Measurements from ENCODE around the gene IL17RB. TPM values are rescaled to one million over a fixed set of nuclear protein-coding genes. Genes with fewer than 3 reads are reported as not detected.

IL17RB gene
- total RNA-seq, 1 experiment from 2014 or later = 0.19 TPM

- intact Hi-C loops (cut with micrococcal nuclease) = no loop called here
- TF ChIP-seq, protein P1, sequence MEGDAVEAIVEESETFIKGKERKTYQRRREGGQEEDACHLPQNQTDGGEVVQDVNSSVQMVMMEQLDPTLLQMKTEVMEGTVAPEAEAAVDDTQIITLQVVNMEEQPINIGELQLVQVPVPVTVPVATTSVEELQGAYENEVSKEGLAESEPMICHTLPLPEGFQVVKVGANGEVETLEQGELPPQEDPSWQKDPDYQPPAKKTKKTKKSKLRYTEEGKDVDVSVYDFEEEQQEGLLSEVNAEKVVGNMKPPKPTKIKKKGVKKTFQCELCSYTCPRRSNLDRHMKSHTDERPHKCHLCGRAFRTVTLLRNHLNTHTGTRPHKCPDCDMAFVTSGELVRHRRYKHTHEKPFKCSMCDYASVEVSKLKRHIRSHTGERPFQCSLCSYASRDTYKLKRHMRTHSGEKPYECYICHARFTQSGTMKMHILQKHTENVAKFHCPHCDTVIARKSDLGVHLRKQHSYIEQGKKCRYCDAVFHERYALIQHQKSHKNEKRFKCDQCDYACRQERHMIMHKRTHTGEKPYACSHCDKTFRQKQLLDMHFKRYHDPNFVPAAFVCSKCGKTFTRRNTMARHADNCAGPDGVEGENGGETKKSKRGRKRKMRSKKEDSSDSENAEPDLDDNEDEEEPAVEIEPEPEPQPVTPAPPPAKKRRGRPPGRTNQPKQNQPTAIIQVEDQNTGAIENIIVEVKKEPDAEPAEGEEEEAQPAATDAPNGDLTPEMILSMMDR (IDR thresholded peaks at IDR 0.05; ENCODE audit: unreplicated experiment) = no peak
- ChIA-PET CTCF (interaction anchor here (0.6 kb wide), 1 partner anchor 34 kb away, joined by 3 read pairs; no protein-coding TSS in a partner anchor), POLR2A (no interaction called here)
- DNase-seq (ENCODE audit: unreplicated experiment) = no peak
- Mint-ChIP-seq H3K27ac (ENCODE audit: low read depth, unreplicated experiment) (no peak overlapping the region), H3K9me3 (ENCODE audit: unreplicated experiment) (no peaks in the 10 kb centered on the region), H3K4me1 (ENCODE audit: insufficient read depth, unreplicated experiment) (no peaks in the 10 kb centered on the region), H3K36me3 (ENCODE audit: insufficient read depth, unreplicated experiment) (peaks cover 6% of the 10 kb centered on the region), H3K4me3 (ENCODE audit: unreplicated experiment) (no peak overlapping the region), H3K27me3 (ENCODE audit: insufficient read depth, unreplicated experiment) (no peaks in the 10 kb centered on the region)
- BruUV-seq (replicated peaks) = no TSS peak
Measured at GRCh38 chr3:53856964-53857363, 10.6 kb downstream of the IL17RB start.

DNA sequence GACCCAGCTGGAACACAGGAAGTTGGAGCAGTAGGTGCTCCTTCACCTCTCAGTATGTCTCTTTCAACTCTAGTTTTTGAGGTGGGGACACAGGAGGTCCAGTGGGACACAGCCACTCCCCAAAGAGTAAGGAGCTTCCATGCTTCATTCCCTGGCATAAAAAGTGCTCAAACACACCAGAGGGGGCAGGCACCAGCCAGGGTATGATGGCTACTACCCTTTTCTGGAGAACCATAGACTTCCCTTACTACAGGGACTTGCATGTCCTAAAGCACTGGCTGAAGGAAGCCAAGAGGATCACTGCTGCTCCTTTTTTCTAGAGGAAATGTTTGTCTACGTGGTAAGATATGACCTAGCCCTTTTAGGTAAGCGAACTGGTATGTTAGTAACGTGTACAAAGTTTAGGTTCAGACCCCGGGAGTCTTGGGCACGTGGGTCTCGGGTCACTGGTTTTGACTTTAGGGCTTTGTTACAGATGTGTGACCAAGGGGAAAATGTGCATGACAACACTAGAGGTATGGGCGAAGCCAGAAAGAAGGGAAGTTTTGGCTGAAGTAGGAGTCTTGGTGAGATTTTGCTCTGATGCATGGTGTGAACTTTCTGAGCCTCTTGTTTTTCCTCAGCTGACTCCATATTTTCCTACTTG, 11.9 kb downstream of the IL17RB start:
- no peak overlapping the region for H3K4me3 Mint-ChIP-seq (ENCODE audit: unreplicated experiment)
- peaks cover 6% of the 10 kb centered on the region for H3K36me3 Mint-ChIP-seq (ENCODE audit: insufficient read depth, unreplicated experiment)
- H3K27me3 Mint-ChIP-seq (ENCODE audit: insufficient read depth, unreplicated experiment) = no peaks in the 10 kb centered on the region
- intact Hi-C loops (cut with micrococcal nuclease) = no loop called here
- H3K9me3 Mint-ChIP-seq (ENCODE audit: unreplicated experiment) = no peaks in the 10 kb centered on the region
- H3K4me1 Mint-ChIP-seq (ENCODE audit: insufficient read depth, unreplicated experiment) = no peaks in the 10 kb centered on the region
- TF ChIP-seq, protein P1 (IDR thresholded peaks at IDR 0.05; ENCODE audit: unreplicated experiment) = no peak
- POLR2A ChIA-PET = interaction anchor here (0.9 kb wide), 1 partner anchor 34 kb away, joined by 3 read pairs; the partner anchor contains the start of gene SELENOK
- CTCF ChIA-PET = no interaction called here
- no peak for DNase-seq (ENCODE audit: unreplicated experiment)
- no TSS peak for BruUV-seq (replicated peaks)
- H3K27ac Mint-ChIP-seq (ENCODE audit: low read depth, unreplicated experiment) = no peak overlapping the region

- no peak overlapping the region for H3K27ac Mint-ChIP-seq (ENCODE audit: low read depth, unreplicated experiment)
- ChIA-PET CTCF (interaction anchor here (0.6 kb wide), 1 partner anchor 31 kb away, joined by 7 read pairs; no protein-coding TSS in a partner anchor), POLR2A (no interaction called here)
- no TSS peak for BruUV-seq (replicated peaks)
- H3K4me3 Mint-ChIP-seq (ENCODE audit: unreplicated experiment) = no peak overlapping the region
- no peaks in the 10 kb centered on the region for H3K9me3 Mint-ChIP-seq (ENCODE audit: unreplicated experiment)
- no peaks in the 10 kb centered on the region for H3K27me3 Mint-ChIP-seq (ENCODE audit: insufficient read depth, unreplicated experiment)
- TF ChIP-seq, protein P1 (IDR thresholded peaks at IDR 0.05; ENCODE audit: unreplicated experiment) = no peak
- no peak for DNase-seq (ENCODE audit: unreplicated experiment)
- peaks cover 14% of the 10 kb centered on the region for H3K36me3 Mint-ChIP-seq (ENCODE audit: insufficient read depth, unreplicated experiment)
- no peaks in the 10 kb centered on the region for H3K4me1 Mint-ChIP-seq (ENCODE audit: insufficient read depth, unreplicated experiment)
- intact Hi-C loops (cut with micrococcal nuclease) = no loop called here
Measured at GRCh38 chr3:53859178-53859577, 12.8 kb downstream of the IL17RB start.

- no peaks in the 10 kb centered on the region for H3K9me3 Mint-ChIP-seq (ENCODE audit: unreplicated experiment)
- no peak overlapping the region for H3K27ac Mint-ChIP-seq (ENCODE audit: low read depth, unreplicated experiment)
- no TSS peak for BruUV-seq (replicated peaks)
- ChIA-PET POLR2A (no interaction called here), CTCF (no interaction called here)
- TF ChIP-seq, protein P1 (IDR thresholded peaks at IDR 0.05; ENCODE audit: unreplicated experiment) = no peak
- no peaks in the 10 kb centered on the region for H3K4me1 Mint-ChIP-seq (ENCODE audit: insufficient read depth, unreplicated experiment)
- DNase-seq (ENCODE audit: unreplicated experiment) = no peak
- H3K4me3 Mint-ChIP-seq (ENCODE audit: unreplicated experiment) = no peak overlapping the region
- intact Hi-C loops (cut with micrococcal nuclease) = no loop called here
- no peaks in the 10 kb centered on the region for H3K27me3 Mint-ChIP-seq (ENCODE audit: insufficient read depth, unreplicated experiment)
- peaks cover 20% of the 10 kb centered on the region for H3K36me3 Mint-ChIP-seq (ENCODE audit: insufficient read depth, unreplicated experiment)
Measured at GRCh38 chr3:53860196-53860595, 13.8 kb downstream of the IL17RB start.
